ENCODE results near the gene CUL7.

CUL7 gene

DNA sequence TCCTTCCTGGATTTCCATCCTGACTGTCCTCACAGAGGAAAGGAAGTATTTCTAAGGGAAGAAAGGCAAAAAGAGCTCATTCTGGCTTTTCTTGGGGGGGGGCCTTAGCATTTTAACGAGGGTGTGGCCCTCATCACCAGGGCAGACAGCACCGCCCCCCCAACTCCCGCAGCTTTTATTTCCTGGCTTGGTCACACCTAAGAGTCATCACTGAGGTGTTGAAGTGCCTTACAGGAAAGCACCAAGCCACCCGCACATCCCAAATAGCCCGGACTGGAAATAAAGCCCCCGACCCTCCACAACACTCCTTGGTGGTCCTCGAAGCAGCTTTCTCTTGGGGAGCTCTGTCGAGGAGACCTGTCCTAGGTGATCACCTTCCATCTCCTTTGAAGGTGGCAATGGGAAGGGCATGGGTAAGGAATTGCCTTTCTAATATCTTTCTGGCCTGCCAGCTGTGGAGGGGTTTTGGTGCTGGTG is 23.7 kb upstream of the CUL7 start:
- DNase-seq (ENCODE audit: low spot score): no peak

GRCh38 chr6:43076464-43077332 is 23.0 kb upstream of the CUL7 start:
- peak; percentile 28 for DNase-seq (ENCODE audit: low spot score)

DNA sequence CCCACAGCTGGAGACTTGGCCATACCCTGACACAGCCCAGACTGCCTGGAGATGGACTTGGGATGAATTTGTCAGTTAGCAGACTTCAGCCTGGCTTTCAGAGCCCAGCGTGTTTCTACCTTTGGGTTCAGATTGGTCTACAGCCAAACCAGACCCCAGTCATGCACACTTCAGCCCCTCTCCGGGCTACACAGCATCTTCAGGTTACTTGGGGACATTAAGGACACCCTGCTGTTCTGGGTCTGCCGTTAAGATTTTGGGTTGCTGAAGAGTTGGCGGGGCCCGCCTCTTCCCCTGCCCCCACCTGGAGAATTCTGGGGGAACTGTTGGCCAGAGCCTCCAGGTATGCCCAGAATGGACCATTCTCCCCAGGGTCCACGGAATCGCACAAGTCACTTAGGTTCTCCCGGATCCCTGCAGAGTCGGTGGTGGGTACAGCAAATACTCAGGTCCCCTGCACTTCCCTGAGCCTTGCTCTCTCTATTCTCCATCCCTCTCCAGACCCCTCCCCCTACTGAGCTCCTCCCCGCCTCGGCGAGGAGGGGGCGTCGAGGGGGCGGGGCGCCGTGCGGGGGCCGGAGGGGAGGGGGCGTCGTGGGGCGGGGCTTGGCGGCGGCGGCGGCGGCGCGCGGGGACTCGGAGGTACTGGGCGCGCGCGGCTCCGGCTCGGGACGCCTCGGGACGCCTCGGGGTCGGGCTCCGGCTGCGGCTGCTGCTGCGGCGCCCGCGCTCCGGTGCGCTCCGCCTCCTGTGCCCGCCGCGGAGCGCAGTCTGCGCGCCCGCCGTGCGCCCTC is 22.2 kb upstream of the CUL7 start, which contains the start of gene PTK7:
TSS of gene PTK7 (plus strand) at position 645 of the 794 bp plus-strand sequence. CDS start 175 bp downstream, outside the sequence.
- peak; percentile 45 for DNase-seq (ENCODE audit: low spot score)

GRCh38 chr6:43074847-43075669 is 21.4 kb upstream of the CUL7 start:
- peak; percentile 62 for DNase-seq (ENCODE audit: low spot score)

DNA sequence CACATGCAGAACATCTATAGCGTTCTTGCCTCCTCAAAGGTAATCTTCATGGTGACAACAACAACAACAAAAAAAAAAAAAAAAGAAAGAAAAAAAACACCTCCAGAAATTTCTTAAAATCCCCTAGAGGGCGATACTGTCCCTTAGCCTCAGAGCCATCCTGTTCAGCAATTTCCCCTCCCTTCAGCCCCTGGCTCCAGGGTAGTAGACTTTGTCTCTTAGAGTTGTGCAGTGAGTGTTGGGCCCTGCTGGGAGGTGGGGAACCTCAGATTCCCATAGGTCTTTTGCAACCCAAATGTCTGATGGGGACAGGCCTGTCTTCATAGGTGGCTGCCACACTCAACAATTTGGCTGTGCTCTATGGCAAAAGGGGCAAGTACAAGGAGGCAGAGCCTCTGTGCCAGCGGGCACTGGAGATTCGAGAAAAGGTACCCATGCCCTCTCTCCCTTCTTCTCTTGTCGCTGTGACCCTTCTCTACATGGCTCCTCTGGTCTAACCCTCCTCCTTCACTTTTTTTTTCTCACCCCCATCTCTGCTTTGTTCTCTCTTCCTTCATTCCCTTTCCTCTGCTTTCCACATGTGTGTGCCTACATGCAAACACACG is 16.5 kb upstream of the CUL7 start:
- peak; percentile 80 for DNase-seq (ENCODE audit: low spot score)

DNA sequence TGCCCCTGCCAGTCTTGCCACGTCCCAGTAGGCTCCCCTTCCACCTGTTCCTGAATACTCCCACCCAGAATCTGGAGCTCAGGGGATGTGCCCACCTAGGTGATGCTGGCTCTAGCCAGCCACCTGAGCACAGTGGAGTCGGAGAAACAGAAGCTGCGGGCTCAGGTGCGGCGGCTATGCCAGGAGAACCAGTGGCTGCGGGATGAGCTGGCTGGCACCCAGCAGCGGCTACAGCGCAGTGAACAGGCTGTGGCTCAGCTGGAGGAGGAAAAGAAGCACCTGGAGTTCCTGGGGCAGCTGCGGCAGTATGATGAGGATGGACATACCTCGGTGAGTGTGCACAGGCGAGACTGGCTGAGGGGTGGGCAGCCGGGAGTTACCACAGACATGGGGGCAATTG is 9.2 kb upstream of the CUL7 start:
- DNase-seq (ENCODE audit: low spot score): no peak

DNA sequence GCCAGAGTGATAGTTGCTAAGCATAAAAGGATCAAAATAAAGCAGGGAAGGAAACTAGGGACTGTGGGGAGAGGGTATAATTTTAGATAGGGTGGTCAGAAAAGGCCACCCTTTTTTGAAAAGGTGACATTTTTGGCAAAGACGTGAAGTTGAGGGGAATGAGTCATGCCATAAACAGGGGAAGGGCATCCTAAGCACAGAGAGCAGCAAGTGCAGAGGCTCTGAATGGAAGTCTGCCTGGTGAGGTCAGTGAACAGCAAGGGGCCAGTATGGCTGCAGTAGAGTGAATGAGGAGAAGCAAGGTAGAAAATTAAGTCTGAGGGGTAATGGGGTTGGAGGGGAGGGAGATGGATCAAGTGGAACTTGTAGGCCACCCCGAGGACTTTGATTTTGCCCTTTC is 8.2 kb upstream of the CUL7 start:
- DNase-seq (ENCODE audit: low spot score): no peak

GRCh38 chr6:43060755-43061633 is 7.3 kb upstream of the CUL7 start:
- no peak for DNase-seq (ENCODE audit: low spot score)

- no peak for DNase-seq (ENCODE audit: low spot score)
Observed at GRCh38 chr6:43060034-43060754, 6.5 kb upstream of the CUL7 start.

GRCh38 chr6:43059168-43060033 is 5.8 kb upstream of the CUL7 start, which contains the start of the genes KLC4 and MRPL2:
Gene KLC4 (plus strand): TSS chr6:43059631. CDS start chr6:43061336, 1,705 bp downstream.
Gene MRPL2 (minus strand): TSS chr6:43059434. CDS start chr6:43059381, 53 bp downstream.
- DNase-seq (ENCODE audit: low spot score): peak; percentile 99

- DNase-seq (ENCODE audit: low spot score): no peak
Observed at GRCh38 chr6:43058531-43058930, 4.9 kb upstream of the CUL7 start.

- DNase-seq (ENCODE audit: low spot score): no peak
Observed at GRCh38 chr6:43055966-43056365, 2.3 kb upstream of the CUL7 start.

DNA sequence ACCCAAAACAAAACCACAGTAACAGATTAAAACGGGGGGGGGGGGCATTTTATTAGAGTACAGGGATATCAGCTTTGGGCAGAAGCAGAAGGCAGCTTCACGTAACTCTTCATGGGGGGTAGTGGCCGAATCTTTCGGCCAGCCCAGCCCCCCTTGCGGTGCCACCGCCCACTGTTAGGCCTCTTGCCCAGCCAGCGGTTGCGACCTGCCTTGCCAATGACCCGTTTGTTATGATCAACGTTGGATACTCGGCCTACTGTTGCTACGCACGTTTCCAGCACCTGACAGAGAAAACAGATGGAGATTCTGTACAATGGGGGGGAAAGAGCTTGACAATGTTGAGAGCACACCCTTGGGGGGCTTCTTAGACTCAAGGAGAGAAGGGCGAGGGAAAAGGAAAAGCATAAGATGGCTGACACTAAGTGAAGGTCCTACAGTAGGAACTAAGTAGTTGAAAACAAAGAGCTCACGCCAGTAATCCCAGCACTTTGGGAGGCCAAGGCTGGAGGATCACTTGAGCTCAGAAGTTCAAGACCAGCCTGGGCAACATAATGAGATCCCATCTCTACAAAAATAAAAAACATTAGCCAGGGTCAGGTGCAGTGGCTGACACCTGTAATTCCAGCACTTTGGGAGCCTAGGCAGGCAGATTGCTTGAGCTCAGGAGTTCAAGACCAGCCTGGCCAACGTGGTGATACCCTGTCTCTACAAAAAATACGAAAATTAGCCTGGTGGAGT is 724 bp upstream of the CUL7 start:
- DNase-seq (ENCODE audit: low spot score): no peak

DNA sequence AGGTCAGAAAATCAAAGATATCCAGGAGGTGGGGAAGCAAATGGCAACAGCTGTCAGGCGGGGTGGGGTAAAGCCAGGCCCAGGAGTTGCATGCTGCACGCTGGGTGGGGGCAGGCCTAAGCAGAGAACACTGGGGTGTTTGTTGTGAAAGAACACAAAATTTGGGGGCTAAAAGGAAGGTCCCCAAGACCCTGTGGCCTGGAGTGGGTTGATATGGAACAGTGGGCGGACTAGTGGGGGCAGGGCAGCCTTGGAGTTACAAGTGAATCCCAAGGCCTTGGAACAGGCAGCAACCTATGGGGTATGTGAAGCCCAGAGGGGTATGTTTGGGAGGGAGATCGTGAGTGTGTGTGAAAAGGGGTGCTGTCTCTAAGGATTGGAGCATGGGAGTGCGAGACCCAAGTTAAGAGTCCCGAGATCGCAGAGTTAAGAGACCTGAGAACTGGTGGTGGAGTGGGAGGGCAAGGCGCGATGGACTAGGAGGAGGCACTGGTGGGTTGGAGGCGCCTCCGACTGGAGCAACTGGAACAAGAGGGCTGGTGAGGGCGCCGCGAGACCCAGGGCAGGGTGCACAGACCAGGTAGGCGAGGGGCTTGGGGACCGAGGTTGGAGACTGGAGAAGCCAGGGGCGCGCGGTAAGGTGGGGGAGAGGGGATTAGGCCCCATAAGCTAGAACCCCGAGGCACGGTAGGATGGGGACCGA is 658 bp downstream of the CUL7 start:
- peak; percentile 26 for DNase-seq (ENCODE audit: low spot score)

DNA sequence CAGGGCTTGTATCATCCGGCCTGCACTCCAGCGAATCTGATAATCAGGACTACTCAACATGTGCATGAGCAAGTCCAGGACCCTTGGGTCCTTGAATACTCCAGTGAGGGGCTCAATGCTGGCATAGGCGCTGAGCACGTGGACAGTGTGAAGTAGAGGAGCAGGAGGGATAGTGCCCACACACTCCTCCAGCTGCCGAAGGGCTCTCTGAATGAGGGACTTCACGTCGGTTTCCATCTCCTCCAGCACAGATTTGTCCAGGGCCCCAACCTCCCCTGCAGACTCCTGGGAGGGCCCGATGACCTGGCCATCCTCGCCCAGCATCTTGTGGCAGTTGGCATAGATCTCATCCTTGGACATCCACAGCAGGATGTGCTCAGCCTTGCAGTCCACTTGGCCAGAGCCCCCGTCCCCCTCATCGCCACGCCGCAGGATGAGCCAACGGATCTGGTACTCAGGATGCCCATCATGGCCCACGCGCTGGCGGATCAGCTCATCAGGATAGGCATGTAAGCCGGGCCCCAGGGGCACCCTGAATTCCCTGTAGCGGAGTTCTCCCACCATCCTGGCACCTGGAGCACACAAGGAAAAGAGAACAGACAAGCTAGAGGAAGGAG is 1.3 kb downstream of the CUL7 start:
- no peak for DNase-seq (ENCODE audit: low spot score)

DNA sequence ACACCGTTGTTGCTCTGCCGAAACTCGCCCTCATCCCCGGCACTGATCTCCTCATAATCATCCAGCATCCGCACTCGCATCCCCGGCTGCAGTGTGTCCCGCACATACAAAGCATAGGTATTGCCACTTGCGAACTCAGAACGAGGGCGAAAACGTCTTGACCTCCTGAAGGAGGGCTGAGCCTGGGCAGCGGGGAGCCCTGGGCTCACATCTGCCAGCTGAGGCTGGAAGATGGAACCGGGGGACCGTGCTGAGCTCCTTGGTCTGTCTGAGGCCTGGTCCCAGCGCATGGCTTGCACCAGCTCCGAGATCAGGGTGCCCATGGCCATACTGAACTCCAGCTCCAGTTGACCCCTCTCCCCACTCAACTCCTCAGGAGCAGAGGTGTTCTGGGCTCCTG is 2.7 kb downstream of the CUL7 start:
- no peak for DNase-seq (ENCODE audit: low spot score)

- no peak for DNase-seq (ENCODE audit: low spot score)
Observed at GRCh38 chr6:43047998-43048397, 5.7 kb downstream of the CUL7 start.
